ENCODE measurements around the gene ELMO1. TPM values are rescaled to one million over a fixed set of nuclear protein-coding genes. Genes with fewer than 3 reads are reported as not detected.

The ELMO1 gene
- total and polyA plus RNA-seq, 10 of the 15 experiments (the other 5 are each of a cell fraction or from before 2014, with no cell fraction given) = 22.6 to 85.9 (median 56.6) TPM

- in situ Hi-C loops (cut with MboI) (no loop called here), intact Hi-C loops (cut with micrococcal nuclease; ENCODE audit: unreplicated experiment) (no loop called here)
- Histone ChIP-seq H3K4me1 (ENCODE audit: control insufficient read depth, insufficient read depth, low read length) (peaks cover 16% of the 10 kb centered on the region), H3K79me2 (ENCODE audit: control insufficient read depth, insufficient read depth, low read length) (no peaks in the 10 kb centered on the region), H3K36me3 (ENCODE audit: control insufficient read depth in 2 of 2, insufficient read depth in 2 of 2, low read length in 1 of 2) (no peaks in the 10 kb centered on the region), H2AFZ (ENCODE audit: control insufficient read depth, low read depth, low read length) (no peak overlapping the region), H3K9me3 (replicated peaks; ENCODE audit: control insufficient read depth, insufficient read depth, low read length) (peaks cover 3% of the 10 kb centered on the region; the same call in 2 of the 3 replicates), H3K4me3 (no peak overlapping the region), H4K20me1 (ENCODE audit: control insufficient read depth, insufficient read depth) (no peaks in the 10 kb centered on the region), H3K9ac (ENCODE audit: control insufficient read depth, insufficient read depth, low read length) (no peak overlapping the region), H3K4me2 (ENCODE audit: control insufficient read depth, insufficient read depth) (no peak overlapping the region), H3K27ac (ENCODE audit: control insufficient read depth, insufficient read depth) (no peak overlapping the region), H3K27me3 (replicated peaks in 1 of 2; ENCODE audit: control insufficient read depth in 2 of 2, insufficient read depth in 2 of 2, low read length in 1 of 2) (no peaks in the 10 kb centered on the region)
- RAD21 ChIA-PET (ENCODE audit: unreplicated experiment) = no interaction called here
- DNase-seq (ENCODE audit: low read depth, low spot score) (no peak), ATAC-seq (no peak), FAIRE-seq (no peak)
- POLR2A ChIA-PET = no interaction called here
- SMC1A ChIA-PET (ENCODE audit: uncharacterized antibody, unreplicated experiment) = interaction anchor here (0.6 kb wide), 5 partner anchors 23 to 573 kb away, joined by 3 read pairs; no protein-coding TSS in a partner anchor
- no TSS peak for BruUV-seq (replicated peaks)
- WGBS (ENCODE audit: insufficient coverage, insufficient replicate concordance, low lambda C conversion rate, missing lambda C conversion rate) = 73% methylated on average over 9 of the region's 9 CpGs
- CTCF ChIA-PET = no interaction called here
- TF ChIP-seq CBX3 (IDR thresholded peaks at IDR 0.05; ENCODE audit: borderline replicate concordance, low read depth) (no peak), HDAC6 (IDR thresholded peaks at IDR 0.05; ENCODE audit: unreplicated experiment) (no peak), PML (IDR thresholded peaks at IDR 0.05; ENCODE audit: low read length) (no peak), NFIC (IDR thresholded peaks at IDR 0.05; ENCODE audit: low read depth, low read length) (no peak), BCLAF1 (IDR thresholded peaks at IDR 0.05) (no peak), MYC (IDR thresholded peaks at IDR 0.05; ENCODE audit: insufficient read depth, insufficient read length, insufficient replicate concordance, low read length, severe bottlenecking) (no peak), RELB (IDR thresholded peaks at IDR 0.05; ENCODE audit: low read depth) (no peak), ZNF207 (IDR thresholded peaks at IDR 0.05; ENCODE audit: borderline replicate concordance) (no peak), TARDBP (IDR thresholded peaks at IDR 0.05; ENCODE audit: borderline replicate concordance) (no peak), TAF1 (IDR thresholded peaks at IDR 0.05; ENCODE audit: borderline replicate concordance, low read depth, low read length) (no peak), ZSCAN29 (IDR thresholded peaks at IDR 0.05) (no peak), MAX (IDR thresholded peaks at IDR 0.05; ENCODE audit: low read depth, low read length) (no peak), ZBED1 (IDR thresholded peaks at IDR 0.05; ENCODE audit: borderline replicate concordance) (no peak), IRF4 (IDR thresholded peaks at IDR 0.05; ENCODE audit: low read depth, low read length) (no peak)
- TF ChIP-seq, protein P1, sequence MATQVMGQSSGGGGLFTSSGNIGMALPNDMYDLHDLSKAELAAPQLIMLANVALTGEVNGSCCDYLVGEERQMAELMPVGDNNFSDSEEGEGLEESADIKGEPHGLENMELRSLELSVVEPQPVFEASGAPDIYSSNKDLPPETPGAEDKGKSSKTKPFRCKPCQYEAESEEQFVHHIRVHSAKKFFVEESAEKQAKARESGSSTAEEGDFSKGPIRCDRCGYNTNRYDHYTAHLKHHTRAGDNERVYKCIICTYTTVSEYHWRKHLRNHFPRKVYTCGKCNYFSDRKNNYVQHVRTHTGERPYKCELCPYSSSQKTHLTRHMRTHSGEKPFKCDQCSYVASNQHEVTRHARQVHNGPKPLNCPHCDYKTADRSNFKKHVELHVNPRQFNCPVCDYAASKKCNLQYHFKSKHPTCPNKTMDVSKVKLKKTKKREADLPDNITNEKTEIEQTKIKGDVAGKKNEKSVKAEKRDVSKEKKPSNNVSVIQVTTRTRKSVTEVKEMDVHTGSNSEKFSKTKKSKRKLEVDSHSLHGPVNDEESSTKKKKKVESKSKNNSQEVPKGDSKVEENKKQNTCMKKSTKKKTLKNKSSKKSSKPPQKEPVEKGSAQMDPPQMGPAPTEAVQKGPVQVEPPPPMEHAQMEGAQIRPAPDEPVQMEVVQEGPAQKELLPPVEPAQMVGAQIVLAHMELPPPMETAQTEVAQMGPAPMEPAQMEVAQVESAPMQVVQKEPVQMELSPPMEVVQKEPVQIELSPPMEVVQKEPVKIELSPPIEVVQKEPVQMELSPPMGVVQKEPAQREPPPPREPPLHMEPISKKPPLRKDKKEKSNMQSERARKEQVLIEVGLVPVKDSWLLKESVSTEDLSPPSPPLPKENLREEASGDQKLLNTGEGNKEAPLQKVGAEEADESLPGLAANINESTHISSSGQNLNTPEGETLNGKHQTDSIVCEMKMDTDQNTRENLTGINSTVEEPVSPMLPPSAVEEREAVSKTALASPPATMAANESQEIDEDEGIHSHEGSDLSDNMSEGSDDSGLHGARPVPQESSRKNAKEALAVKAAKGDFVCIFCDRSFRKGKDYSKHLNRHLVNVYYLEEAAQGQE (IDR thresholded peaks at IDR 0.05; ENCODE audit: low read depth, low read length) = no peak
- TF ChIP-seq, protein P2, sequence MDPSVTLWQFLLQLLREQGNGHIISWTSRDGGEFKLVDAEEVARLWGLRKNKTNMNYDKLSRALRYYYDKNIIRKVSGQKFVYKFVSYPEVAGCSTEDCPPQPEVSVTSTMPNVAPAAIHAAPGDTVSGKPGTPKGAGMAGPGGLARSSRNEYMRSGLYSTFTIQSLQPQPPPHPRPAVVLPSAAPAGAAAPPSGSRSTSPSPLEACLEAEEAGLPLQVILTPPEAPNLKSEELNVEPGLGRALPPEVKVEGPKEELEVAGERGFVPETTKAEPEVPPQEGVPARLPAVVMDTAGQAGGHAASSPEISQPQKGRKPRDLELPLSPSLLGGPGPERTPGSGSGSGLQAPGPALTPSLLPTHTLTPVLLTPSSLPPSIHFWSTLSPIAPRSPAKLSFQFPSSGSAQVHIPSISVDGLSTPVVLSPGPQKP (IDR thresholded peaks at IDR 0.05; ENCODE audit: low read depth, low read length) = no peak
Observed at GRCh38 chr7:37405603-37406122, 43.0 kb downstream of the ELMO1 start.

All from GM12878 (cell line).